ENCODE results near the gene PSMC6. TPM values are rescaled to one million over a fixed set of nuclear protein-coding genes. Genes with fewer than 3 reads are reported as not detected.

PSMC6 gene
- total and polyA plus RNA-seq, 2 of the 8 experiments (the other 6 are each of a cell fraction or from before 2014, with no cell fraction given): 45.1 to 107 TPM

GRCh38 chr14:52700701-52701172 is 6.3 kb upstream of the PSMC6 start:
- Histone ChIP-seq H3K18ac (ENCODE audit: extremely low read depth, low read length) (no peak overlapping the region), H3K4me3 (ENCODE audit: extremely low read depth in 1 of 4, insufficient read depth in 2 of 4, low read depth in 3 of 4, low read length in 4 of 4) (no peak overlapping the region), H2AFZ (ENCODE audit: low read length) (no peak overlapping the region), H3K4ac (replicated peaks; ENCODE audit: insufficient read length, low read depth, low read length) (no peak overlapping the region), H3K23me2 (ENCODE audit: low read depth, low read length) (no peaks in the 10 kb centered on the region; the same call in 1 of the 2 replicates), H3K79me2 (ENCODE audit: control insufficient read depth in 1 of 2, insufficient read depth in 2 of 2, low read length in 2 of 2) (no peaks in the 10 kb centered on the region), H3K9me3 (ENCODE audit: insufficient read depth in 2 of 2, low read depth in 1 of 2, low read length in 1 of 2) (no peaks in the 10 kb centered on the region), H3K4me1 (replicated peaks in 1 of 4; ENCODE audit: control insufficient read depth in 3 of 4, insufficient read depth in 4 of 4, low read length in 3 of 4) (no peaks in the 10 kb centered on the region), H3K4me2 (ENCODE audit: insufficient read depth in 1 of 2, low read depth in 2 of 2, low read length in 2 of 2) (no peak overlapping the region), H2BK15ac (ENCODE audit: low read length) (no peak overlapping the region), H2AK5ac (ENCODE audit: low read depth, low read length) (no peak overlapping the region), H3K23ac (ENCODE audit: insufficient read length) (no peak overlapping the region), H3K27ac (ENCODE audit: low read depth, low read length) (no peak overlapping the region), H2BK5ac (ENCODE audit: low read depth, low read length) (no peak overlapping the region), H2BK20ac (ENCODE audit: low read length) (no peak overlapping the region), H3K36me3 (ENCODE audit: control insufficient read depth in 2 of 4, insufficient read depth in 4 of 4, low read length in 3 of 4) (no peaks in the 10 kb centered on the region), H4K8ac (ENCODE audit: extremely low read depth, insufficient read depth, low read length) (no peak overlapping the region), H4K91ac (replicated peaks; ENCODE audit: insufficient read length, low read length) (no peak overlapping the region), H2BK120ac (replicated peaks; ENCODE audit: low read depth, low read length) (no peak overlapping the region), H3K27me3 (replicated peaks in 1 of 4; ENCODE audit: control insufficient read depth in 3 of 4, extremely low read depth in 1 of 4, insufficient read depth in 3 of 4, low read length in 3 of 4) (no peaks in the 10 kb centered on the region), H4K5ac (ENCODE audit: insufficient read length, low read depth, low read length) (no peak overlapping the region), H3K9ac (replicated peaks in 1 of 4; ENCODE audit: extremely low read depth in 1 of 4, low read depth in 3 of 4, low read length in 3 of 4) (no peak overlapping the region), H3K79me1 (ENCODE audit: low read depth, low read length) (no peaks in the 10 kb centered on the region), H2BK12ac (ENCODE audit: low read depth, low read length) (no peak overlapping the region), H3K14ac (ENCODE audit: insufficient read length) (no peak overlapping the region), H3K56ac (replicated peaks; ENCODE audit: insufficient read length, low read depth, low read length) (no peak overlapping the region), H4K20me1 (replicated peaks in 1 of 2; ENCODE audit: control insufficient read depth in 1 of 2, insufficient read depth in 2 of 2, low read length in 2 of 2) (no peaks in the 10 kb centered on the region)
- CTCF ChIA-PET (ENCODE audit: partially characterized antibody): interaction anchor here (0.7 kb wide), 2 partner anchors 262 to 1086 kb away, joined by 3 read pairs; no protein-coding TSS in a partner anchor
- TF ChIP-seq EGR1 (IDR thresholded peaks at IDR 0.05; ENCODE audit: borderline replicate concordance, low read depth, low read length) (no peak), HDAC2 (IDR thresholded peaks at IDR 0.05; ENCODE audit: borderline replicate concordance in 1 of 2, low read depth in 2 of 2, low read length in 2 of 2) (no peak), SIX5 (IDR thresholded peaks at IDR 0.05; ENCODE audit: low read depth, low read length) (no peak), RXRA (IDR thresholded peaks at IDR 0.05; ENCODE audit: insufficient read depth, low read depth, low read length) (no peak), TCF12 (IDR thresholded peaks at IDR 0.05; ENCODE audit: low read depth, low read length) (no peak)
- TF ChIP-seq, protein P1, sequence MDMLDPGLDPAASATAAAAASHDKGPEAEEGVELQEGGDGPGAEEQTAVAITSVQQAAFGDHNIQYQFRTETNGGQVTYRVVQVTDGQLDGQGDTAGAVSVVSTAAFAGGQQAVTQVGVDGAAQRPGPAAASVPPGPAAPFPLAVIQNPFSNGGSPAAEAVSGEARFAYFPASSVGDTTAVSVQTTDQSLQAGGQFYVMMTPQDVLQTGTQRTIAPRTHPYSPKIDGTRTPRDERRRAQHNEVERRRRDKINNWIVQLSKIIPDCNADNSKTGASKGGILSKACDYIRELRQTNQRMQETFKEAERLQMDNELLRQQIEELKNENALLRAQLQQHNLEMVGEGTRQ (IDR thresholded peaks at IDR 0.05; ENCODE audit: low read length): no peak
- DNase-seq (ENCODE audit: low read depth in 1 of 2, low spot score in 2 of 2) (no peak), FAIRE-seq (no peak)
- WGBS, 2 experiments (ENCODE audit: extremely low coverage in 1 of 2, insufficient coverage in 1 of 2, insufficient read length in 1 of 2, insufficient replicate concordance in 2 of 2, low coverage in 1 of 2, low lambda C conversion rate in 2 of 2, missing lambda C conversion rate in 1 of 2): 93% methylated on average over 2 of the region's 2 CpGs; no CpG with 5 or more reads in 1 of the 2 experiments
- POLR2A ChIA-PET (ENCODE audit: partially characterized antibody): no interaction called here

Measured in H1 (cell line).